Mammary epithelial cell (primary cell): ENCODE data around the gene OPHN1.

Experiments
- CTCF ChIP-seq, 2 donors: IDR thresholded peaks in 1 of 2; conservative IDR thresholded peaks in 1 of 2; 2 replicates each; pipeline ENCODE4 v1.5.1; 2011 to 2012; ENCODE audit warnings: inconsistent platforms in 2 of 2, low read length in 2 of 2, mild to moderate bottlenecking in 2 of 2, control low read depth in 1 of 2, low read depth in 1 of 2; ENCODE audit not compliant: insufficient read depth in 1 of 2; ENCODE audit errors: extremely low read depth in 1 of 2
- EZH2 ChIP-seq: IDR thresholded peaks from 2 replicates; pipeline ENCODE4 v1.6.1; 2012; ENCODE audit warnings: low read length, inconsistent platforms, borderline replicate concordance

GRCh38 chrX:68422478-68422877 lies 10.8 kb downstream of the OPHN1 start:
- TF ChIP-seq CTCF (conservative IDR thresholded peaks at IDR 0.05 in 1 of 2, IDR thresholded peaks at IDR 0.05 in 1 of 2; ENCODE audit: extremely low read depth in 1 of 2, insufficient read depth in 1 of 2, low read depth in 1 of 2, low read length in 2 of 2): no peak
- no peak for TF ChIP-seq EZH2
